ENCODE data around the gene SLAMF7. TPM values are rescaled to one million over a fixed set of nuclear protein-coding genes. Genes with fewer than 3 reads are reported as not detected.
"Not testable (repeated sequence)": the region's sequence is repeated elsewhere in the genome, so short reads cannot be mapped to it uniquely, and the experiment has no call there.

SLAMF7 gene, protein sequence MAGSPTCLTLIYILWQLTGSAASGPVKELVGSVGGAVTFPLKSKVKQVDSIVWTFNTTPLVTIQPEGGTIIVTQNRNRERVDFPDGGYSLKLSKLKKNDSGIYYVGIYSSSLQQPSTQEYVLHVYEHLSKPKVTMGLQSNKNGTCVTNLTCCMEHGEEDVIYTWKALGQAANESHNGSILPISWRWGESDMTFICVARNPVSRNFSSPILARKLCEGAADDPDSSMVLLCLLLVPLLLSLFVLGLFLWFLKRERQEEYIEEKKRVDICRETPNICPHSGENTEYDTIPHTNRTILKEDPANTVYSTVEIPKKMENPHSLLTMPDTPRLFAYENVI
- 4.1 TPM for total RNA-seq (ENCODE audit: insufficient read depth, low replicate concordance)

DNA sequence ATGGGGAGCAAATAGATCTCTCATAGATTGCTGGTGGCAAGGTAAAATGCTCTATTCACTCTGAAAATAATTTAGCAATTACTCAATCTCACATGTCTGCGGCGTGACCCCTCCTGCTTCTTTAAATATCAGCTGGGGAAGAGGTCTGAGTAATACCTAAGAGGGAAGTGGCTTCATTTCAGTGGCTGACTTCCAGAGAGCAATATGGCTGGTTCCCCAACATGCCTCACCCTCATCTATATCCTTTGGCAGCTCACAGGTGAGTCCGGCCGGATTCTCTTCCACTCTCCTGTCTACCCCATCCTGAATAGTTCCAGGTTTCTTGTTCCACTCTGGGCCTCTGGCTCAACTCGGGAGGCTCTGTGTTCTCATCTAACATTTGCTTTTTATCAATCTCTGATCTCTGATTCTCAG is at the start of gene SLAMF7:
Gene SLAMF7, plus strand, starts transcription at position 150 of the 414 bp plus-strand sequence. Its CDS starts 55 bp downstream, at position 205.
- DNase-seq (ENCODE audit: low spot score) = no peak

DNA sequence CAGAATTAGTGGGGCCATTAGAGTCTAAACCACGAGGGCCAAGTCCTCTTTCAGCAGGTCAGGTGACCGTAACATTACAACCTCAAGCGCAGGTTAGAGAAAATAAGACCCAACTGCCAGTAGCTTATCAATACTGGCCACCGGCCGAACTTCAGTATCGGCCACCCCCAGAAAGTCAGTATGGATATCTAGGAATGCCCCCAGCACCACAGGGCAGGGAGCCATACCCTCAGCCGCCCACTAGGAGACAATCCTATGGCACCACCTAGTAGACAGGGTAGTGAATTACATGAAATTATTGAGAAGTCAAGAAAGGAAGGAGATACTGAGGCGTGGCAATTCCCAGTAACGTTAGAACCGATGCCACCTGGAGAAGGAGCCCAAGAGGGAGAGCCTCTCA is 46.7 kb upstream of the SLAMF7 start:
- not testable (repeated sequence) for DNase-seq (ENCODE audit: low spot score)

- no peak for DNase-seq (ENCODE audit: low spot score)
Observed at GRCh38 chr1:160702100-160702499, 36.9 kb upstream of the SLAMF7 start.

DNA sequence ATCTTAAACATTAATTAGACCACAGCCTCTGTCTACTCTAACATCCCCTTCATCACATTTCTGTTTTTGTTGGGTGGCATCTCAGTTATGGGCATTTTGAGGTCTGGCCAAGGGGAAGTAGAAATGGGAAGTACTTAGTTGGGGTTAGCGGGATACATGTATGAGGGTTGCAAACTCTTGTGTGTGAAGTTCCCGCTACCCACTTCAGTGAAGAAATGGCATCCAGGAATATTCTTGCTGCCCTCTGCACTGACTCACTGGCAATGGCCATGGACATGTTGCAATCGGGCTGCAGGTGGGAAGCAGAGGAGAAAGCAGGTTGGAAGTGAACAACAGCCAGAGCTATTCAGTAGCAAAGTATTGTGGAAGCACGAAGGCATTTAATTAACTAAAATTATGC is 34.8 kb upstream of the SLAMF7 start:
- DNase-seq (ENCODE audit: low spot score) = no peak

- not testable (repeated sequence) for DNase-seq (ENCODE audit: low spot score)
Observed at GRCh38 chr1:160705212-160705621, 33.8 kb upstream of the SLAMF7 start.

DNA sequence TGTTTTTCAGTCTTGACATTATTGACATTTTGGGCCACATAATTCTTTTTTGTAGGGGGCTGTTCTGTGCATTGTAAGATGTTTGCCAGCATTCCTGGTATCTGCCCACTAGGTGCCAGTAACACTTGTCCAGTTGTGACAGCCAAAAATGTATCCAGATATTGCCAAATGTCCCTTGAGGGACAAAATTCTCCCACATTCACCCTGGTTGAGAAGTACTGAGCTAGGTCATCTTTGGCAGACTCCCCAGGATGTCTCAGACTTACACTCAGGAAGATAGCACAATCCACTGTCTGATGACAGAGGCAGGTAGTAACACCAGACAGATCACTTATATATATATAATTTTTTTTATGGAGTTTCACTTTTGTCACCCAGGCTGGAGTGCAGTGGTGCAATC is 33.3 kb upstream of the SLAMF7 start:
- no peak for DNase-seq (ENCODE audit: low spot score)

DNA sequence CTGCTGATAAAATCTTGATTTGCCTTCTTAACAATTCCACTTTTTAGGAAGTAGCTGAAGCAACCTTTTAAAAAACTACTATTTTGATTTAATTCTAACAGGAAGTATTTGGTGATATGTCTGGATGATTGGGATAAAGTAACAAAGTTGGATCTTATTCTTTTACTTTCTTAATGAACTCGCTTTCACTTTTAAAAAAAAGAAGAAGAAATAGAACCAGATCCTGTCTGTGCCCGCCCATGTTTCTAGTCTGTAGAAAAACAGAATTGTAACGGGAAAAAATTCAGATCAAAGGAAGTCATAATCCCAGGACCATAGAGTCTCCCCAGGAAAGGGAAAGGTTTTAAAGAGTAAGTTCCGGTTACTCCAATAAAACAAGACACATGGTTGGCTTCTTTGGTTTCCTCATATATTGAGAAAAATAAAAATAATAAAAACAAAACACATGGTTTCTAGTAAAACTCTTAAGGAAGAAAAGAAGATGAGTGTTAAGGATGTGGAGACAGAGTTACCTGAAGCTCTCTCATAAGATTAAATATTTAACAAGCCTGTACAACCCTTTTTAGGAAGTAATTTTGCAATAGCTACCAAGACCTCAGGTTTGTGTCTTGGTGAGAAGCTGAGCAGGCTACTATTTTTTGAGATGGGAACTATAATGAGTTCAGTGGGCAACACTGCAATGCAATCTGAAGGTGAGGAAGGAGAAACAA is 32.4 kb upstream of the SLAMF7 start:
- no peak for DNase-seq (ENCODE audit: low spot score)

- DNase-seq (ENCODE audit: low spot score) = no peak
Observed at GRCh38 chr1:160707236-160708064, 31.6 kb upstream of the SLAMF7 start.

- DNase-seq (ENCODE audit: low spot score) = no peak
Observed at GRCh38 chr1:160708118-160708517, 30.9 kb upstream of the SLAMF7 start.

DNA sequence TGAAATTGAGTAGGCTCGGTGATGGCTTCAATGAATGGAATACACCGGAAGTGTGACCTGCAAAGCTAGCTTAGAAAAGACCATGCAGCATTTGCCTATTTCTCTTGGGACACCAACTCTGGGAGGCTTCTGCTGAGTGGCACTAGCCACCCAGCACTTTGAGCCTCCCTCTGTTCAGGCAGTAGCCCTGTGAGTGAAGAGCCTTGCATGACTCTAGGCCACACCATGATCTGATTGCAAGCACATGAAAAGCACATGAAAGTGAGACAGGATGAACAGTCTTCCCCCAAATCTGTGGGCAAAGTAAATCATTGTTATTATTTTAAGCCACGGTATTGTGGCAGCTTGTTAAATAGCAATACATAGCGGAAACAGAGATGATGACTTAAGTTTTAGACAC is 30.2 kb upstream of the SLAMF7 start:
- DNase-seq (ENCODE audit: low spot score) = no peak

- no peak for DNase-seq (ENCODE audit: low spot score)
Observed at GRCh38 chr1:160709715-160710114, 29.3 kb upstream of the SLAMF7 start.

DNA sequence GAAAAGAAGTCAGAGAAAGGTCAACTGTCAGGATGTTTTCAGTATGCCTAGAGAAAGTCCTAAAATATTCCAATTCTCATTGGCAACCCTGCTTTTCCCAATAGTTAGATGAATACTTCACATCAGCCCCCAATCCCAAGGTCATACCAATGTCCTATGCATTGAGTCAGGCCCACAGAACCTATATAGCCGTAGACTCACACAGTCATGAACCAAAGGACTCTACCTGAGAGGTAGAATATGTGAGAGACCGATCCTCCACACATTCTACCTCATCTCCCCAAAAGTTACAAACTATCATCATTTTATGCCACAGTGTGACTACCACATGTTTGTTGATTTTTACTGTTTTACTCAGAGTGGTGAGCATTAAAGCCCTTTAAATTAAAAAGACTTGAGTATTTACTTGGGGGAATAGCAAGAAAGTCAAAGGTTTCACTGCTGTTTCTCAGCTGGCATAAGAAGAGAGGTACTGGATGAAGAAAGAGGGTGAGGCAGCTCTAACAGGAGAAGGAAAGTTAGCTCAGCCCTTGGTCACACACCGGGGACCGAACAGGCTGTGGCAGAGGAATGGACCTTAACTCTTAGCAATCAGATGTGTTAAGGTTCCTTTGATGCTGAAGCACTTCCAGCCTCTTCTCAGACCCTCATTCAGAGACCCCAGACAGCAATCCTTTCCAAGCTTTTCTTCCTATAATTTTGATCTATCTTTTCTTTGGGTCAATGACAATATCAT is 28.4 kb upstream of the SLAMF7 start:
- DNase-seq (ENCODE audit: low spot score) = no peak

DNA sequence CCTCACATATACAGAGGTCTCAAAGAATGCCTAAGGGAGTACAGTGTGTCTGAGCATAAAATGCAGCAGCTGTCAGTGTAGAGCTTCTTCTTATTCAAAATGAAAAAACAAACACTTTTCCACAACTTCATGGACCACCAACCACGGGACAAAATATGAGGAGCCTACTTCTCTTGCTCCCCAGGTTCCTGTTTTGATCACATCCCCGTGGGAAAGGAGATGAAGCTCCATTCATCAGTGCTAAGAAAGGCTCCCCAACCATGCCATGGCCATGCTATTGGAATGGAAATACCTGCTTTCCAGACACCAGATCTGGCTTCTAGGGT is 27.8 kb upstream of the SLAMF7 start:
- DNase-seq (ENCODE audit: low spot score) = no peak

GRCh38 chr1:160711602-160712311 is 27.3 kb upstream of the SLAMF7 start, which contains the start of gene CD48:
Gene CD48, minus strand, starts transcription at chr1:160711822. Its CDS starts 59 bp downstream, at chr1:160711763.
- peak; percentile 62 for DNase-seq (ENCODE audit: low spot score)

GRCh38 chr1:160712525-160713080 is 26.4 kb upstream of the SLAMF7 start:
- not testable (repeated sequence) for DNase-seq (ENCODE audit: low spot score)

GRCh38 chr1:160713161-160713560 is 25.9 kb upstream of the SLAMF7 start:
- no peak for DNase-seq (ENCODE audit: low spot score)

GRCh38 chr1:160714034-160714648 is 24.9 kb upstream of the SLAMF7 start:
- not testable (repeated sequence) for DNase-seq (ENCODE audit: low spot score)

DNA sequence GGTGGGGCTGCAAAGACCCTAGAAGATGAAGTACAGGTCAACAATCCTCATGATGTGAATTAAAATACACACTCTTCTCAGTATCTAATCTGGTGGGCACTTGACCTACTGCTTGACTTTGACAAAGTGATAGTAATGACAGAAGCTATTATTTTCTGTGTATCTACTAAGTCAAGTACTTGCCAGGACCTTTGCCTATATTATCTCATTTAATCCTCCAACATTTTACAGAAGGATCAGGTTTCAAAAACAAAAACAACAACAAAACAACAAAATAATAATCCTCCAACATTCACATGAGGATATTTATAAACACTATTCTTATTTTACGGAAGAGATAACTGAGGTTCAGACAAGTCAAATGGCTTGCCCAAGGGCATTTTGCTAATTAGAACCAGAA is 23.0 kb upstream of the SLAMF7 start:
- no peak for DNase-seq (ENCODE audit: low spot score)

GRCh38 chr1:160717306-160717705 is 21.7 kb upstream of the SLAMF7 start:
- DNase-seq (ENCODE audit: low spot score) = no peak

- no peak for DNase-seq (ENCODE audit: low spot score)
Observed at GRCh38 chr1:160718210-160718609, 20.8 kb upstream of the SLAMF7 start.
